ENCODE data around the gene HDAC1.
A peak's percentile ranks its signal among the peaks of the same experiment; 100 is the strongest.

The HDAC1 gene

GRCh38 chr1:32331549-32331948 lies 39.7 kb downstream of the HDAC1 start:
- no peak for DNase-seq

GRCh38 chr1:32332290-32333079 lies 40.6 kb downstream of the HDAC1 start:
- DNase-seq, result no peak

DNA sequence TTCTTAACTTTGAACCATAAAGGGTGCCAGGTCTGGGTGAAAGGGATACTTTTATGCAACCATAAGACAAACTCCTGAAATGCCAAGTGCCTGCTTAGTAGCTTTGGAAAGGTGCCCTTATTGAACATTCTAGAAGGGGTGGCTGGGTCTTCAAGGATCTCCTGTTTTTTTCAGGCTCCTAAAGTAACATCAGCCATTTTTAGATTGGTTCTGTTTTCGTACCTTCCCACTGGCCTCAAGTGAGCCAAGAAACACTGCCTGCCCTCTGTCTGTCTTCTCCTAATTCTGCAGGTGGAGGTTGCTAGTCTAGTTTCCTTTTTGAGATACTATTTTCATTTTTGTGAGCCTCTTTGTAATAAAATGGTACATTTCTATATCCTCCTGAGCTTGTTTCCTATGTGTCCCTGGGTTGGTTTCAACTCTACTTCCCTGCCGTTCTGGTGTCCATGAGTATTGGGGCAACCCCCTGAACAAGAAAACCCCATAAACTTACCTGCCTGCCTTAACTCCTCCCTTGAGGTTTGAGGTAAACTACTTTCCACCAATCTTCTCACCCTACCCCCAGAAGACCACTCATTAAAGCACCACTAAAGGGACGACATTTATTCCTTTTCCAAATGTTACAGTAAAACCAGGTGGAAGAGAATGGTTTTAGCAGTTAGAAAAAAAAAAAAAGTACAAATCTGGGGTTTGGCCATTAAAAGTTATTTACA lies 41.5 kb downstream of the HDAC1 start:
- no peak for DNase-seq

DNA sequence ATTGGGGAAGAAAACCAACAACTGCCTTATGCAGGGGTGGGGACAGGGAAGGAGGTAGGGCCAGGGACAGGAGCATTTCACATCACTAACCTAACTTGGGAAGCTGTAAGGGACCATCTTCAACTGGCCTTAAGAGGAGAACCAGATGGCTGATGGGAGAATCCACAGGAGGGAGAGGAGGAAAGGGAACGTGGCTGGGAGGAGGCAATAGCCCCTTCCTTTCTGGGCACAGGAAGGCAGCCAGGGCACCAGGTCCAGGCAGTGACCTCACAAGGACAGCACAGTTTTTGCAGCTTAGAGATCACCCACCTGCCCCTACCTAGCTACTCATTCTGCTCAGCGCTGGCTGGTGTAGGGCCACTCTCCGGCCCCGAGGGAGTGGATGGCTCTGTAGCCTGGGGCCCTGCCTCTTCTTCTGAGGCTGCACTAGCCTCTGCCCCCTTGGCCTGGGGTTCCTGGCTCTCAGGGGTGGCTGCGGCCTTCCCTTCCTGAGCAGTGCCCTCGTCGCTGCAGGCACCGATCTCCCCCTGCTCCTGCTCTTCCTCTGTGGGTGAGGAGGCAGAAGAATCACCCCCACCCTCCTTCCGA lies 42.5 kb downstream of the HDAC1 start:
- no peak for DNase-seq

GRCh38 chr1:32334864-32335534 lies 43.1 kb downstream of the HDAC1 start:
- DNase-seq, result no peak

- no peak for DNase-seq
Observed at GRCh38 chr1:32335535-32335789, 43.6 kb downstream of the HDAC1 start.

DNA sequence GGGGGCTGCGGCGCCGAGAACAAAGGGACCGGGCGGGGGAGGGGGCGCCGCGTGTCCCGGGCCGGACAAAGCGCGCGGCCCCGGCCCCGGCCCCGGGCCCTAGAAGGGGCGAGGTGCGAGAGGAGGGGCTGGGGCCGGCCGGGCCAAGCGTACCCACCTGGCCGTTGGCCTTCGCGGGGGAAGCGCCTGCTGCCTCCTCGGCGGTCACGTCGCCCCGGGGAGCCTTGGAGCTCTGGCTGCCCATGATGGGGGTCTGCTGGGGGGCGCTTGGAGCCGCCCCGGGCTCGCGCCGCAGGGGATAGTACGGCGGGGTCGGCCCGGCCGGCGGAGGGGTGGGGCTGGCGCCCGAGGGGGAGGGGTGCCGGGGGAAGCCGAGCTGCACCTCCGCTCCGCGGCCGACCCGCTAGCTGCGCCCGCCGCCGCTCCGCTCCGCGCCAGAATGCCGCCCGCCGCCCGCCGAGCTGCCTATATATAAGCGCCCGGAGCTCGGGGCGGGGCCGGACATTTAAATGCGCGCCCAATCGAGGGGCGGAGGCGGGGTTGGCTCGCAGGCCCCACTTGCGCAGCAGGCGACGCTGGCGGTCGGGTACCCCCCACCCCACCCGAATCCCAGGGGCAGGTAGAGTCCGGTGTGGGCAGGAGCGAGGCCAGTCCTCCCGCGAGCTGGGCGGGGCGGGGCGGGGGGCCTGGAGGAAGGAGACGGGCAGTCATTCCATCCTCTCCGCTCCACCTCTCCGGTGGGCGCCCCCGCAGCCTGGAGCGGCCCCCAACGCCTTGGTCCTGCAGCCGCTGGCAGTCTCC lies 44.1 kb downstream of the HDAC1 start, which contains the start of gene MARCKSL1:
Gene MARCKSL1 (minus strand): TSS at position 444 of the 801 bp plus-strand sequence. CDS start 200 bp downstream, at position 244.
- DNase-seq, result peak; percentile 64

DNA sequence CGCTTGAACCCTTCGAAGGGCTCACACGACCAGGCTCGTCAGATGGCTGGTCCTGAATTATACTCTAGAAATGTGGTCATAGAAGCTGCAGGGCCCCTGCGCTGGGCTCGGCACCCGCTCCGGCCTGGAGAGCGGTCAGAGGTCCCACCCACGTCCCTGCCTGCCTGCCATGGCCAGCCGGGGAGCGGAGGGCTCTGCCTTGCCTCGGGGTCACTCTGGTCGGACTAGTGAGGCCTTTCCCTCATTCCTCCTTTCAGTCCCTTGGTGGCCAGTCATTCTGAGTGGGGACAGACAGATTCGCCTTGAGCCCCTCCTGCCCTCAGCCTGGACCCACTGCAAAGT lies 44.7 kb downstream of the HDAC1 start:
- DNase-seq, result no peak

DNA sequence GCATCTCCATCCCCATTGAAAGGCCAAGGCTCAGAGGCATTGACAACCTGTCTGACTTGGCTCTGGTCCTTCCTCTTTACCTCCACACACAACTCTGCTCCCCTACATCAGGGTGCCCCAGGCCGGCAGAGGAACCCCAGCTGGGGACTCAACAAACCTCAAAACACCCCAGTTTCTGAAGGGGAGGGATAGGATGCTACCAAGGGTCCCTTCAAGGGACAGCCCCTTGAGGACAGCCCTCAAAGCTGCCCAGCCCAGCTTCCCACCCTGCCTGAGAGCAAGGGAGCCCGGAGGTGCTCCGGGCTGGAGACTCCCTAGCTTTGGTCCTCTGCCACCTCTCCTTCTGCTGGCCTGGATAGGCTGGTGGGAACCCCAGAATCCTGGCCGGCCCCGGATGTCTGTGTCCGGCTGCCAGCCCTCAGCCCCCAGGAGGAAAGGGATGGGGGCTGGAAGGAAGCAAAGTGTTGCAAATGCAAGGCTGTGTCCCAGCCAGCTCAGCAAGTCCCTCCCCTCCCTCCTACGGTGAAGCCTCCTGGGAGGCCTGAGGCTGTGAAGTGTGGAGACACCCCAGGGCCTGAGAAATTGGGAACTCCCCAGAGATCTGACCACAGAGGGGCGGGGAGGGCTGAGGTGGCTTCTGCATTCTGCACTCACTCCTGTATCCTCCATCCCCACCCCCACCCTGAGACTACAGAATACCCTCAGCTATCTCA lies 45.2 kb downstream of the HDAC1 start:
- no peak for DNase-seq

DNA sequence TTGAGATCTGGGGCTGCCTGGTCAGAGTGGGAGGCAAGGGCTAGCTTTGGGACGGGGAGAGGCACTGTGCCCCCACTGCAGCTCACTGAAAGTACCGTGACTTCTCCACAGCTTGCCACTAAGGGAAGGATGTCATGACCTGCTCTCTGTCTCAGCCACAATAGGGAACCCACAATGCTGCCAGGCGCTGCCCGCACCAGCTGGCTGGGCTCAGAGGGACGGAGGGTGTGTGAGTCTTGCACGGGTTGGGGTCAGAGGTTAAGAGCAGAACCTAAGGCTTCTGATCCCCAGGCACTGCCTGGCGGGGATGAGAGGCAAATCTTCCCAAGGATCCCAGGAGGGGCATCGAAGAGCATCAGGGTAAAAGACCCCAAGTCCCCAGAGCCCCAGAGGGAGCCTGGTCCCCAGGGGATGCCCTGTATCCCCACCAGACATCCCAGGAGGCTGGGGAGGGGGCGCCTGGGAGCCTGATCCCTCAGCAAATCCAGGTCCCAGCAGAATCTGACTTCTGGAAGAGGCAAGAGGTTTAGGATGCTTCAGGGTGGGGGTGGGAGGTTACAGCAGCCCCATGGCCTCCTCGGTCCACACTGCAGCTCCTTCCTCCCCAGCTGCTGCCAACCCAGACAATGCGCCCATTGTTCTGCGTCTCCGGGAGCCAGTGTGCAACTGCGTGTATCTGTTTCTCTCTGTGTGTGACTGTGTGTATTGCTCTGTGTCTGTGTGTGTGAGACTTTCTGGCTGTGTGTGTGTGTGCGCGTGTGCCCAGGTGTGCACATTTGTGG lies 46.2 kb downstream of the HDAC1 start:
- DNase-seq, result no peak

GRCh38 chr1:32338637-32339145 lies 46.8 kb downstream of the HDAC1 start:
- no peak for DNase-seq

- DNase-seq, result no peak
Observed at GRCh38 chr1:32339363-32339978, 47.6 kb downstream of the HDAC1 start.

DNA sequence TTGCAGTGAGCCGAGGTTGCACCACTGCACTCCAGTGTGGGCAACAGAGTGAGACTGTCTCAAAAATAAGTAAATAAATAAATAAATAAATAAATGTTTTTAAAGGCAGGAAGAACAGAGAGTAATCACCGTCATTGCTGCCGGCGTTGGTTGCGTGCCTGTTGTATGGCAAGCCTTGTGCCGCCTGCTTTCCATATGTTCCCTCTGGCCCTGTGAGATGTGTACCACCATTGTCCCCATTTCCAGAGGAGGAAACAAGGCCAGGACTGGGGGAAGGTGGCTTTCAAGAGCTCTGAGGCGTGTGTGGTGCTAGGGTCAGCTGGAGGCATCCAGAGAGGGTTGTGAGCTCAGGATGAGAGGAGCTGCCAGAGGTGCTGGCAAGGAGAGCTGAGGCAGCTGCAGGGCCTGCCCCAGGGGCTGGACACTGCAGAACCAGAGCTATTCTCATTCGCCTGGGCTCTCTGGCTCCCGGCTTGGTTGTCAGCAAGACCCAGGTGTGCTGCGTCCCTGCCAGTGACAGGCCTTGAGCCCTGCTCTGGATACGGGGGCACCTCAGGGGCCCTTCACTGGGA lies 49.4 kb downstream of the HDAC1 start:
- no peak for DNase-seq

- DNase-seq, result no peak
Observed at GRCh38 chr1:32341971-32342370, 50.1 kb downstream of the HDAC1 start.

DNA sequence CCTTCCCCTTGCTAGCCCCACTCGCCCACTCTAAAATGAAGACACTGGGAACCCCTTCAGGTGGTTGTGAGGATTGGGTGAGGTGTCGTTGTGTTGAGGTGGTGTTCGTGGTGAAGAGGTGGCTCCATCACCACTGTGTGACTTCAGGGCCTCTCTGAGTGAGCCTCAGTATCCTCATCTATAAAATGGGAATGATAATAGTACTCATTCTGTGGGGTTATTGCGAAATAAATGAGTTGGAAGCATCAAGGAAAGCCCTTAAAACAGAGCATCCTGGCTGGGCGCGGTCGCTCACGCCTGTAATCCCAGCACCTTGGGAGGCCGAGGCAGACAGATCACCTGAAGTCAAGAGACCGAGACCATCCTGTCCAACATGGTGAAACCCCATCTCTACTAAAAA lies 50.8 kb downstream of the HDAC1 start:
- DNase-seq, result no peak

DNA sequence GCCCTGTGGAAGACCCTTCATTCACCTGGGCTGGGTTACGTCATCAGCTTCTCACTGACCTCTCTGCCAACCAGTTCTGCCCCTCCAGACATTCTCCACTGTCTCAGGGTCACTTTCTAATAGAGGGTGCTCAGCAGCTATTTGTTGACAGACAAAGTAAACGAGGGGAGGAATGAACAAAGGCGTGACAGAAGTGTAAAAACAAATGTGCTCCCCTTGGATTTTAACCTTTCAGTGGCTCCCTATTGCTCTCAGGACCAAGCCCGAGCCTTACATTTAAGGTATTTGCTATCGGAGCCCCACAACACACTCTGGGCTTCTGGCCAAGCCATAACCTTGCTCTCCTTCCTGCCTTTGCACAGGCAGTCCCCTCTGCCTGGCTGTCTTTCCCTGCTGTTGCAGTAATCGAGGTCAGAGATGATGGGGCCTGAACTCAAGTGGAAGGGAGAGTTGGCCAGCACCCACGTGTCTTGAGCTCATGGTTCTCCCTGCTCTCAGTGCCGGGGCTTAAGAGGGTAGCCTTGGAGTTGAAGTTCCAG lies 53.5 kb downstream of the HDAC1 start:
- DNase-seq, result no peak

DNA sequence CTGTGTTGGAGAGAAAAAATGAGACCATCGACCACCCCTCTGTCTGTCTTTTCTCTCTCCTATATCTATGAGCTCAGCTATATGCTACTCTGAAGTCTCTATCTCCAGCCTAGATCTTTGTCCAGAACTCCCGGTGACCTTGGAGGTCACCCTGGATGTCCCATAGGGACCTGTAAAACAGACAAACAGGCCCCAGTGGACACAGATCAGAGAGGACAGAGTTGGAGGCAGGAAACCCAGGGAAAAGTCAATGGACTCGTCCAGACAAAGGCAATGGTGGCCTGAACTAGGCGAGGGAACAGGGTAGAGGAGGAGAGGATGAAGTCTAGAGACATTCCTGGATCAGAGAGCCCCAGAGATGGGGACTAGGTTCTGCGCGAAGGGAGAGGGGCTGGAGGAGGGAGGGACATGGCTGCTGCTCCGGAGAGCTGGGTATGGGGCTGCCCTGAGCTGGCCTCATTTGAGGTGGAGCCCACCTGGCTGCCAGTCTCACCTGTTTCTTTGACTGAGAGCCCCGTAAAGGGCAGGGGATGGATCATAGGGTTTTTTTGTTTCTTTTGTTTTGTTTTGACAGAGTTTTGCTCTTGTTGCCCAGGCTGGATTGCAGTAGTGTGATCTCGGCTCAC lies 54.8 kb downstream of the HDAC1 start:
- no peak for DNase-seq

DNA sequence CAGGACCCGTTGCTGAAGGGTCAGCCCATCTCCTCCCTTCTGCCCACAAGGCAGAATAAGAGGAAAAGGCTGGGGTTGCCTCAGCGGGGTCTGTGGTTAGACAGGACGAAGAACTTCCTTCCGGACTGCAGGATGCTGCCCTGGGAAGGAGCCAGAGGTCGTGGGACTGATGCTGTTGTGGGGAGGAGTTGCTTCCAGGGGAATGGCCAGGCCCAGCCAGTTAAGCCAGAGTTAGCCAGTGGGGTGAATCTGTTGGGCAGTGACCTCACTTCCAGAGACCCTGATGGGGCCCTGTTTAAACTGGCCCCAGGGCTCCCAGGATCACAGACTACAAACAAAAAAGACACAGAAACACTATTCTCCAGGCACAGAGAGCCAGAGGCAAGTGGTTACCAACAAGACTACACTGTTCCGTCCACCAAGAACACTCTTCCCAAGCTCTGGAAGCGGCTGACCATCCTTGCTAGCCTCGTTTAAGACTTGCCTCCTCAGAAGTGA lies 57.4 kb downstream of the HDAC1 start:
- no peak for DNase-seq

- DNase-seq, result peak; percentile 51
Observed at GRCh38 chr1:32350785-32351398, 59.0 kb downstream of the HDAC1 start.
